ENCODE measurements around the gene ZXDC. TPM values are rescaled to one million over a fixed set of nuclear protein-coding genes. Genes with fewer than 3 reads are reported as not detected.

The ZXDC gene
- total RNA-seq, 1 experiment from 2014 or later: 33.3 TPM

GRCh38 chr3:126450219-126450618 lies 25.5 kb downstream of the ZXDC start:
- DNase-seq (ENCODE audit: low read depth, low spot score) (no peak), ATAC-seq (no peak)
- TF ChIP-seq REST (IDR thresholded peaks at IDR 0.05; ENCODE audit: insufficient read depth in 1 of 2, low read depth in 2 of 2, low read length in 1 of 2) (no peak), CTCF (IDR thresholded peaks at IDR 0.05) (no peak), SIN3A (IDR thresholded peaks at IDR 0.05; ENCODE audit: borderline replicate concordance, insufficient read depth, low read depth, low read length) (no peak), TCF7L2 (IDR thresholded peaks at IDR 0.05; ENCODE audit: low read depth, low read length) (no peak), POLR2AphosphoS5 (IDR thresholded peaks at IDR 0.05; ENCODE audit: low read depth, low read length) (no peak)
- in situ Hi-C loops (cut with HindIII; ENCODE audit: low pct_unique_long_range_greater_than_20kb, low sequenced_read_pairs) (no loop called here), intact Hi-C loops (cut with micrococcal nuclease; ENCODE audit: unreplicated experiment) (no loop called here)
- Histone ChIP-seq H3K4me1 (ENCODE audit: control insufficient read depth, insufficient read depth, low read length) (no peaks in the 10 kb centered on the region), H3K27ac (ENCODE audit: low read length) (no peak overlapping the region), H3K4me3 (ENCODE audit: low read depth in 2 of 2, low read length in 2 of 2) (no peak overlapping the region), H3K36me3 (ENCODE audit: control insufficient read depth, insufficient read depth, low read length) (0 out of 2 replicates have a peak, but pooled peaks cover 2% of the 10 kb centered on the region), H3K27me3 (ENCODE audit: control insufficient read depth, insufficient read depth, low read length) (no peaks in the 10 kb centered on the region), H3K9me3 (ENCODE audit: control insufficient read depth, insufficient read depth, low read depth, low read length) (no peaks in the 10 kb centered on the region)
- POLR2A ChIA-PET: no interaction called here
- CTCF ChIA-PET: interaction anchor here (0.5 kb wide), 1 partner anchor 1011 kb away, joined by 3 read pairs; no protein-coding TSS in a partner anchor
- no TSS peak for BruUV-seq (replicated peaks)

- no peaks in the 10 kb centered on the region for H3K9me3 ChIP-seq (ENCODE audit: control insufficient read depth, insufficient read depth, low read depth, low read length)
- in situ Hi-C loops (cut with HindIII; ENCODE audit: low pct_unique_long_range_greater_than_20kb, low sequenced_read_pairs) (no loop called here), intact Hi-C loops (cut with micrococcal nuclease; ENCODE audit: unreplicated experiment) (no loop called here)
Observed at GRCh38 chr3:126449621-126450051, 26.1 kb downstream of the ZXDC start.

More at GRCh38 chr3:126449621-126450051, 26.1 kb downstream of the ZXDC start:
- Histone ChIP-seq H3K4me3 (ENCODE audit: low read depth in 2 of 2, low read length in 2 of 2) (no peak overlapping the region), H3K27ac (ENCODE audit: low read length) (no peak overlapping the region), H3K36me3 (ENCODE audit: control insufficient read depth, insufficient read depth, low read length) (0 out of 2 replicates have a peak, but pooled peaks cover 2% of the 10 kb centered on the region), H3K27me3 (ENCODE audit: control insufficient read depth, insufficient read depth, low read length) (no peaks in the 10 kb centered on the region), H3K4me1 (ENCODE audit: control insufficient read depth, insufficient read depth, low read length) (no peaks in the 10 kb centered on the region)
- BruUV-seq (replicated peaks): no TSS peak
- no peak for DNase-seq (ENCODE audit: low read depth, low spot score)
- POLR2A ChIA-PET: no interaction called here
- CTCF ChIA-PET: no interaction called here
- no peak for ATAC-seq
- TF ChIP-seq POLR2AphosphoS5 (IDR thresholded peaks at IDR 0.05; ENCODE audit: low read depth, low read length): no peak
- TF ChIP-seq TCF7L2 (IDR thresholded peaks at IDR 0.05; ENCODE audit: low read depth, low read length): no peak
- no peak for TF ChIP-seq SIN3A (IDR thresholded peaks at IDR 0.05; ENCODE audit: borderline replicate concordance, insufficient read depth, low read depth, low read length)
- no peak for TF ChIP-seq CTCF (IDR thresholded peaks at IDR 0.05)
- TF ChIP-seq REST (IDR thresholded peaks at IDR 0.05; ENCODE audit: insufficient read depth in 1 of 2, low read depth in 2 of 2, low read length in 1 of 2): no peak

Measured in Panc1 (cell line).